SHP77 treated with DMSO at 0.1 percent for 48 hours (cell line): ENCODE measurements around the gene MCF2L2.
A peak's percentile ranks its signal among the peaks of the same experiment; 100 is the strongest.
"Not testable (repeated sequence)": the region's sequence is repeated elsewhere in the genome, so short reads cannot be mapped to it uniquely, and the experiment has no call there.

Experiments
- DNase-seq: peaks from one replicate; lab custom pipeline; 2025; lab: John Stamatoyannopoulos, UW

MCF2L2 gene, protein sequence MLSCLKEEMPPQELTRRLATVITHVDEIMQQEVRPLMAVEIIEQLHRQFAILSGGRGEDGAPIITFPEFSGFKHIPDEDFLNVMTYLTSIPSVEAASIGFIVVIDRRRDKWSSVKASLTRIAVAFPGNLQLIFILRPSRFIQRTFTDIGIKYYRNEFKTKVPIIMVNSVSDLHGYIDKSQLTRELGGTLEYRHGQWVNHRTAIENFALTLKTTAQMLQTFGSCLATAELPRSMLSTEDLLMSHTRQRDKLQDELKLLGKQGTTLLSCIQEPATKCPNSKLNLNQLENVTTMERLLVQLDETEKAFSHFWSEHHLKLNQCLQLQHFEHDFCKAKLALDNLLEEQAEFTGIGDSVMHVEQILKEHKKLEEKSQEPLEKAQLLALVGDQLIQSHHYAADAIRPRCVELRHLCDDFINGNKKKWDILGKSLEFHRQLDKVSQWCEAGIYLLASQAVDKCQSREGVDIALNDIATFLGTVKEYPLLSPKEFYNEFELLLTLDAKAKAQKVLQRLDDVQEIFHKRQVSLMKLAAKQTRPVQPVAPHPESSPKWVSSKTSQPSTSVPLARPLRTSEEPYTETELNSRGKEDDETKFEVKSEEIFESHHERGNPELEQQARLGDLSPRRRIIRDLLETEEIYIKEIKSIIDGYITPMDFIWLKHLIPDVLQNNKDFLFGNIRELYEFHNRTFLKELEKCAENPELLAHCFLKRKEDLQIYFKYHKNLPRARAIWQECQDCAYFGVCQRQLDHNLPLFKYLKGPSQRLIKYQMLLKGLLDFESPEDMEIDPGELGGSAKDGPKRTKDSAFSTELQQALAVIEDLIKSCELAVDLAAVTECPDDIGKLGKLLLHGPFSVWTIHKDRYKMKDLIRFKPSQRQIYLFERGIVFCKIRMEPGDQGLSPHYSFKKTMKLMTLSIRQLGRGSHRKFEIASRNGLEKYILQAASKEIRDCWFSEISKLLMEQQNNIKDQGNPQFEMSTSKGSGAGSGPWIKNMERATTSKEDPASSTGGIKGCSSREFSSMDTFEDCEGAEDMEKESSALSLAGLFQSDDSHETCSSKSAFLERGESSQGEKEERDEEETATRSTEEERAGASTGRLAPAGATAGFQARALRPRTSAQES

DNA sequence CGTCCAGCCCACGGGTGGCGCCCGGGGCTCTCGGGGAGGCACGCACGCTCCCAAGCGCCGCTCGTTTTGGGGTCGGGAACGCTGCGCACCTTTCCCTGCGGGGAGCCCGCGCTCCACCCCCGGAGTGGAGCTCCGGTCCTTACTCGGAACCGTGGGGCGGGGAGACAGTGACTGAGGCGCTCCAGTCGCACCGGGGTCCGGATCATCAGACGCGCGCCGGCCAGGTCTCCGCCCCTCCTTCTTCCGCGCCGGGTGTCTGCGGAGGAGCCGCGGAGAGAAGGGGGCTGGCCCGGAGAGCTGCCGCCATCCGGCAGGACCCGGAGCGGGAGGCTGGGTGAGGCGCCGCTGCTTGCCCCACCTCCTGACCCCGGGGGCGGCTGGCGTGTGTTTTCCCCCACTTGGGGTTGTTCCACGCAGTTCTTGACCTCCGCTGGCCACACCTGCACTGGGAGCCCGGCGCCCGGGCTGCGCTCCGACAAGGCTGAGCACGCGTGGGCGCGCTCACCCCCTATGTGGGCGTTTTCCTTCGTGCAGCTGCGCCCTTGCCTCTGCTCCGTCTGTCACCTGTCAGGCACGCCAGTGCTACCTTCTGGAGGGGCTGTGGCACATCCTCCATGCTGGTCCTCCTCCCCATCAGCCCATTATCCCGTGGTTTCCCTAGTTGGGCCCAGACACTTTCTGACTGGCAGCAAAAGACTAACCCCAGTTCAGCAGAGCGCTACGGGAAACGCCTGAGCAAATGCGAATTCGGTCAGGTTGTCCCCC lies at the start of gene MCF2L2:
MCF2L2 (minus strand) TSS at position 173 of the 765 bp plus-strand sequence. CDS start 642 bp downstream, outside the sequence.
- DNase-seq, result no peak

DNA sequence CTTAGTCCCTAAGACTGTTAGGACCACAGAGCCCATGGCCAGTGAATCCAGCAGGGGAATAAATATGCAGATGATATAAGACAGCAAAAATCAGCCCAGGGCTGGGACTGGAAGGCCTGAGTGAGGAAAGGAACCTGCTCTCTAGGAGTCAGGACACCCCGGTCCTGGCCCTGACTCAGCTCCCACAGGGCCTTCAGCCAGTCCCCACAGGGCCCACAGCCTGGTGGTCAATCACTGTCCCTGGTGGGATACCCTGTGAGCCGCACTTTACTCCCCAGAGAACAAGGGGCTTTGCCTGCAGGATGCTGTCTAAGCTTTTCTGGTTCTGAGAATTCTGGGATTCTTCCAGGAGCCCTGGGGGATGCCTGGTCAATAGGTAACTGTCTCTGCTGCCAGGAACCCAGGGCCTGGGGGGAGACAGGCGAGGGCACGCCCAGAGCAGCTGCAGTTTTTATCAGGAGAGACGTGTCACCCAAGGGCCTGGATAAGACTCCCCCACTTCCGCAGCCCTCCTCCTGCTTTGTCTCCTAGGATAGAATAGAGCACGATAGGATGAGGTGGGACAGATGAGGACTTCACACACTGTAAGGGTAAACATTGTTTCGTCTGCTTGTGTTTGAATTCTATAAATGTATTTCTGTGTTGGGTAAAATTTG lies 49.5 kb upstream of the MCF2L2 start:
- no peak for DNase-seq

DNA sequence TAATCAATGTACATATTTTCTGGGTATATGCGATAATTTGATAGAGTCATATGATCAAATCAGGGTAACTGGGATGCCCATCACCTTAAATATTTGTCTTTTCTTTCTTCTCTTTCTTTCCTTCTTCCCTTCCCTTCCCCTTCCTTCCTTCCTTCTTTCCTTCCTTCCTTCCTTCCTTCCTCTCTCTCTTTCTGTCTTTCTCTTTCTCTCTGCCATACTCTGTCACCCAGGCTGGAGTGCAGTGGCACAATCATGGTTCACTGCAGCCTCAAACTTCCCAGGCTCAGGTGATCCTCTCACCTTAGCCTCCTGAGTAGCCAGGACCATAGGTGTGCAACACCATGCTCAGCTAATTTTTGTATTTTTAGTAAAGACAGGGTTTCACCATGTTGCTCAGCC lies 47.3 kb upstream of the MCF2L2 start:
- not testable (repeated sequence) for DNase-seq

DNA sequence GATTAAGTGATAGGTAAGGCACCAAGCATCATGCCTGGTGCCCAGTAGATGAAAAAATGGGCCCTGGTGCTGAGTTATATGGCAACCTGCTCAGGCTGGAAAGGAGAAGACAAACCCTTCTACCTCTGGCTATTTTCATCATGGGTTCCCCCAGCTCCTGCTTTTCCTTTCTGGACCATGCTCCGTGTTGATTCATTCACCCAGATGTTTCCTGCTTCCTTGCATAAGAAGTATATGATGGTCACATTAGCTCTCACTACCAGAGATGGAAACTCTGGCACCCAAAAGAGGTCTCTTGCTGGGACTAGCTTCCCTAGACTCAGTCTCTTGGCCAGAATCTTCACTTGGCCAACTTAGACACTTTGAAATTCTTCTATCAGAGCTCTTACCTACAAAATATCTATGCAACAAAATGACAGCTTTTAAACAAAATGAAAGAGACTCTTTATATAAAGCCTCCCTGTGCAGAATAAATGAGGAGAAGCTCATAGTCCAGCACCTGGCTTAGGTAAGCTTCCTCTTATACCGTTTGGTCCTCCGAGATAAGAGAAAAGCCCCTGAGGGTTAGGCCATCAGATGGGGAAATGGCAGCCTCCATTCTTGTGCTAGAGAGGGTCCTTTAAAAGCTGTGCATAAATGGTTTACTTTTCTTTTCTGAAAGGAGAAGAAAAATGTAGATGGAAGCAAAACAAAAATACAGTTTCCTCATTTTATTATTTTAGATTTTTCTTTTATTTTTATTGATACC lies 46.8 kb upstream of the MCF2L2 start:
- DNase-seq, result no peak

DNA sequence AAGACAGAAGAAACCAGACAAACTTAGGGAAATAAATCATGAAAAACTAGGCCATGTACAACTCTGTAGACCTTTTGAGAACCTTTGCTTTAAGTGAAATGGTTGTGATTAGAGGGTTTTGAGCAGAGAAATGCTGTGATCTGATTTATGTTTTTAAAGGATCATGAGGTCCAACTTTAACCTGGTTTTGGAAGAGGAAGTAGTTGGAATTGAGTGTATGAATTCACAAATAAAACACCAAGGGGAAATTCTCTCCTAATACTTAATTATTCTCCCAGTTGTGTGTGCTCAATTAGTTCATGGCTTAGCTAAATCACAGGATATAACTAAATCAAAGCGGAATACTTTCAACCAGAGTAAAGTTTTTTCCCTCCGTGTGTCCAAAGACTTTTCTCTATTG lies 45.5 kb upstream of the MCF2L2 start:
- no peak for DNase-seq

DNA sequence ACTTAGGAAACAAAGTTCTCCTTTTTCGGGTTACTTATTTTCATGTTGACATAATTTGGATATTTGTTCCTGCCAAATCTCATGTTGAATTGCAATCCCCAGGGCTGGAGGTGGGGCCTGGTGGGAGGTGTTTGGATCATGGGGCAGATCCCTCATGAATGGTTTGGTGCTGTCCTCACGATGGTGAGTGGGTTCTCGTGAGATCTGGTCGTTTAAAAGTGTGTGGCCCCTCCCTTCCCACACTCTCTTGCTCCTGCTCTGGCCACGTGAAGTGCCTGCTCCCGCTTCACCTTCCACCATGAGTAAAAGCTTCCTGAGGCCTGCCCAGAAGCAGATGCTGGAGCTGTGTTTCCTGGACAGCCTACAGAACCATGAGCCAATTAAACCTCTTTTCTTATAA lies 43.7 kb upstream of the MCF2L2 start:
- no peak for DNase-seq

DNA sequence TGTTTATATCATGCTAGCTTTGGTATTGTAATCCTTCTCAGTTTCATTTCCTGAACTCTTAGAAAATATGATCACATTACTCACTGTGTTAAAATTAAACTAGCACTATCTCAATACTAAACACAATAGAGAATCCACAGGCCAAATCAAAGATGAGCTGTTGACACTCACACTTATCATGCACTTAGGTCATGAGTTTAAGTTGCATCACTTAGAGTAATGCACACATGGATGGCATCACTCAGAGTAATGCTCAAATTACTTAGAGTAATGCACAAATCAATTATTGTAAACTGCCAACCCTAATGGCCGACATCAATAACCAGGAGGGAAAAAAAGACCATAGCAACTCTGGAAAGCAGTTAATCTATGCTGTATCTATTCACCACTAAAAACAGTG lies 40.0 kb upstream of the MCF2L2 start:
- no peak for DNase-seq

DNA sequence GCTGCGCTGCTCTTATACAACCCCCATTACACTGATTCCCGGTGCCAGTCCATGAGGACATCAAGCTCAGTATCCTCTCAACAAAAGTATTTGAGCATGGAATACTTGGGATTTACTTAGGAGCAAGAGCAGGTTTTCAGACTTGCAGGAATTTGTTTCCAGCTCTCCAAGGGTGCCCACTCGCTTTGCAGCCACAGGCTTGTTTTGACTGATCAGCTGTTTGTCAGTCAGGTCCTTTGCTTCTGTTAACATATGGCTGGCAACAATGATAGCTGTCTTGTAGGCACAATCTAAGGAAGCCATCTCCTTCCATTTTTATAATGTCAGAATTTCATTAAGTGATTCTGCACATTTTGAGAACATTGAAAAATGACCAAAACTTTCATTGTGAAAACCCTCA lies 38.2 kb upstream of the MCF2L2 start:
- DNase-seq, result no peak

DNA sequence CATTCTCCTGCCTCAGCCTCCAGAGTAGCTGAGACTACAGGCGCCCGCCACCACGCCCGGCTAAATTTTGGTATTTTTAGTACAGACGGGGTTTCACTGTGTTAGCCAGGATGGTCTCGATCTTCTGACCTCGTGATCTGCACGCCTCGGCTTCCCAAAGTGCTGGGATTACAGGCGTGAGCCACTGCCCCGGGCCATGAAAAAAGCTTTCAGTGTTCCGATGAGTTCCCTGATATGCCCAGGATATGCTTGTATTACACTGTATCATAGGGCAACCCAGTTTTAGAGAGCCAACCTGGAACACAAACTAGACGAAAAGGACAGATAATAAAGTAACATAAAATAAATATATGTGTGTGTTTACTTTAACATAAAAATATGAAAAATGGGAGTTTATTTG lies 37.3 kb upstream of the MCF2L2 start:
- DNase-seq, result not testable (repeated sequence)

DNA sequence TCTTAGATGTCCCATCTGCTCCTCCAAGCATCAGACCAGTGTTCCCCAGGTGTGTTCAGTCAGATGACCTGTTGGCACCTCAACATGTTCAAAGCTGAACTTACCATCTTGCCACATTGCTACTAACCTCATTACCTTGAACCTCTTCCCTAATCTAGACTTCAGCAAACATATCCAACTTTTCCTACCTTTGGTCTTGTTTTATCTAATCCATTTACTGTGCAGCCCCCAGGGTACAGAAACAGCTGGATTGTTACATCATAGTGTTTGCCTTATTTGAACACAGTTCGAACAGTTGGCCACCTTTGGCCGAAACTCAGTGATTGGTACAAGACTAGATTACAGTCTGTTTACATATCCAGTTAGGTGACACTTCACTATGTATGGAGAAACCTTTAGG lies 36.1 kb upstream of the MCF2L2 start:
- no peak for DNase-seq

DNA sequence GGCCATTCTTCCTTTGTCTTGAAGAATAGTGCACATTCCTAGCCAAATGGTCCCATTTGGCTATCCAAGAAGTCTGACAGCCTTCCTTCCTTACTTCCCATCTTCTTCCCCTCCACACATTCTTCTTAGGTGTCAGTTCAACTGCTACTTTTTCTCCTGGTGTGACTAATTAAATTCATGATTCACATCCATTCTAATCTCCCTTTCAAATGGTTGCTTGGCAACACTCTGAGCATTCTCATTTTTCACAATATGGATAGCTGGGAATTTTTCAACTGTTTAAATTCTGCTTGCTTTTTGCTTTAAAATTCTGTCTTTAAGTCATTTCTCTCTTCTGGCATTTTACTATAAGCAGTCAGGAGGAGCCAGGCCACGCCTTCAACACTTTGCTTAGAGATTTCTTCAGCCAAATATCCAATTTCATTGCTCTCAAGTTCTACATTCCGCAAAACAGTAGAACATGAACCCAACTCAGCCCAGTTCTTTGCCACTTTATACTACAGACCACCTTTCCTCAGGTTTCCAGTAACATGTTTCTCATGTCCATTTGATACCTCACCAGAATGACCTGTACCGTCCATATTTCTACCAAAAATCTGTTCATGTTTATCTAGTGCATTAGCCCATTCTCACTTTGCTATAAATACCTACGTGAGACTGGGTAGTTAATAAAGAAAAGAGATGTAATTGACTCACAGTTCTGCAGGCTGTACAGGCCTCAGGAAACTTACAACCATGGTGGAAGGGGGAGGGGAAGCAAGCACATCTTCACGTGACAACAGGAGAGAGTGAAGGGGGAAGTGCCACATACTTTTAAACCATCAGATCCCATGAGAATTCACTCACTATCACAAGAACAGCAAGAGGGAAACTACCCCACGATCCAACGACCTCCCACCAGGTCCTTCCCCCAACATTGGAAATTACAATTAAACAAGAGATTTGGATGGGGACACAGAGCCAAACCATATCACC lies 31.9 kb upstream of the MCF2L2 start:
- no peak for DNase-seq

DNA sequence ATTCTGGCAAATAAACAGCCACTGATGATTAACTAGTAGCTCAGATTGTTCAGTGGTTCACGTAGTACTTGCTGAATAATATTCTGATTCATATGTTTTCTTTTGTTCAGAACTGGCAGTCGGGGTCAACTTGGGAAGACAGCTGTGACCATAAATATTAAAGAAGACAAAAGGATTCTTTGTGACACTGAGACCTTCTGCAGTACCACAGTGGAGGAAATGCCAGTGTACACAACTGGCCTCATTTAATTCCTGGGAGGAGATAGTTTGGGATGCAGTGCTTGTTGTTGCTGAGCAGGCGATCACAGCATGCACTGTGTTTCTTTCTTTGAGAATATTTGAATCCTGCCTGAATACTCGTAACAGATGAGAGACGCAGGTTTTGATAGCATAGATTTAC lies 26.7 kb upstream of the MCF2L2 start:
- no peak for DNase-seq

DNA sequence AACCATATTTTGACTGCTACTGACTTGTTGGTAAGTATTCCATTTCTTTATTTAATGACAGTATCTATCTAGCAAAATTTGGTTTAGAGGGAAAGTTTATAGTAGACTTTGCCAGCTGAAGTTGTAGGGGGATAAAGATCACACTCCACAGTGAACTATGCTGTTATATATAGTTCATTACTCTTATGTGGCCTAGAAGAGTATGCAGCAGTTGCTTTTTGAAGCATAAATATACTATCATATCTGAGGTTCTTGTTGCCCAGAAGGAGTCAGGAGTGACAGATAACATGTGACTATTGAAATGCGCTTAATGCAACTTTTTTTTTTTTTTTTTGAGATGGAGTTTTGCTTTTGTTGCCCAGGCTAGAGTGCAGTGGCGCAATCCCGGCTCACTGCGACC lies 25.6 kb upstream of the MCF2L2 start:
- DNase-seq, result no peak

DNA sequence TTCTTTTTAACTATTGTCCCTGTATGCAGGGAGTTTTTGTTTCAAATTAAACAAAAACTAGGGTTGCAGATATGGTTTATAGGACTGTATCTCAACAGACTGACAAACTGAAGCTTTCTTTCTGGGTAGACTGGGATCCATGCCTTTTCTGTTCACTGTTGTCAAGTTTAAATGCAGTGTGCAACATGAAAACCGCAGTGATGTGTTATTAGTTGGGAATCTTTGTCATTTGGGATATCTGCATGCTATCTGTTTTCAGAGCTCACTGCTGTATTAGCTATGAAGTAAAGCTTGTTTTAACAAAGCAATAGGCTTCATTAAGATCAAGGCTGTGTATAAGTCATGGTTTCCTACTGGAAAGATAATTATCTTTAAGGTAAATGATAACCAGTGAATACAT lies 21.4 kb upstream of the MCF2L2 start:
- DNase-seq, result no peak

DNA sequence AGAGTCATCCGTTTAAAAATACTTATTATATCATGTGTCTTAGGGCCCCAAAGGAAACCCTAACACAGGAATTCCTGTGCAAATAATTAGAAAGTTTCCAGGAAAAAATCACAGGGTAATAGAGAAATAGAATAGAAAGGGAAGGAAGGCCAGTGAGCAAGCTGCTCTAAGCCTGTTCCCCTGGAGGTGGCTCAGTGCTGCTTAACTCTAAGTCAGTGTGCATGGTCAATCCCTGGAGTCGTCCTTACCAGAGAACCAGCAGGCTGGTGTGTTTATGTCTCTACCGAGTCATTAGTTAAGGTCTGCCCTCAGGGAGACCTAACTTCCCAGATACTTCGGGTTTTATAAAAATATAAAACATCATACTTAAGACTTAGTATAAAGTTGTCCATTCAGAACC lies 21.0 kb upstream of the MCF2L2 start:
- no peak for DNase-seq

DNA sequence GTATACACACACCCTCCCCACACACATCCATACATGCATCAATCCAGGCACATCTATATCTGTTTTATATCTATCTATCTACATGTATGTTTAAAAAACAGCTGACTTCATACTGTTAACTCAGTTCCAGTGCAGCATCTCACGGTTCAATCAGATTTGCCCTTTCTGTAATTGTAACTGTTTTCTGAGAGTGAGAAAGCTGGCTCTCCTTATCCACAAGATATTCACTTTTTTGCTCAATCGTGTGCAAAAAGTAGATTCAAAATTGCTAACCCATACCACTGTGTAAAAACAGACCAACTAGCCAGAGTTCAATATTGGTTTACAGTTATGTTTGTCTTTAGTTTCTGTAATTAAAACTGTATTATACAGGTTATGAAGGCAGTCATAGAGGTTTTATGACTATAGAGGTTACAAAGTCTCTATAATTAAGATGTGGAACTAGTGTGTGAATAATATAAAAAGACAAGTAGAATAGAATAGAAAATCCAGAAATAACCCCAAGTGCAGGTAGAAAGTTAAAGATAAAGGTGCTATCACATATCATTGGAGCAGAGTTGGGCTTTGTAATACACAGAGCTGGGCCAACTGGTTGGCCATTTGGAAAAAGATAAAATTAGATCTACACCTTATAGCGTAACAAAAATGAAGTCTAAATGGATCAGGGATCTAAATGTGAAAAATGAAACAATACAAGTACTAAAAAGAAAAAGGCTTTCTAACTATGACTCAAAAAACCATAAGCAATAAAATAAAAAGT lies 20.1 kb upstream of the MCF2L2 start:
- DNase-seq, result no peak

DNA sequence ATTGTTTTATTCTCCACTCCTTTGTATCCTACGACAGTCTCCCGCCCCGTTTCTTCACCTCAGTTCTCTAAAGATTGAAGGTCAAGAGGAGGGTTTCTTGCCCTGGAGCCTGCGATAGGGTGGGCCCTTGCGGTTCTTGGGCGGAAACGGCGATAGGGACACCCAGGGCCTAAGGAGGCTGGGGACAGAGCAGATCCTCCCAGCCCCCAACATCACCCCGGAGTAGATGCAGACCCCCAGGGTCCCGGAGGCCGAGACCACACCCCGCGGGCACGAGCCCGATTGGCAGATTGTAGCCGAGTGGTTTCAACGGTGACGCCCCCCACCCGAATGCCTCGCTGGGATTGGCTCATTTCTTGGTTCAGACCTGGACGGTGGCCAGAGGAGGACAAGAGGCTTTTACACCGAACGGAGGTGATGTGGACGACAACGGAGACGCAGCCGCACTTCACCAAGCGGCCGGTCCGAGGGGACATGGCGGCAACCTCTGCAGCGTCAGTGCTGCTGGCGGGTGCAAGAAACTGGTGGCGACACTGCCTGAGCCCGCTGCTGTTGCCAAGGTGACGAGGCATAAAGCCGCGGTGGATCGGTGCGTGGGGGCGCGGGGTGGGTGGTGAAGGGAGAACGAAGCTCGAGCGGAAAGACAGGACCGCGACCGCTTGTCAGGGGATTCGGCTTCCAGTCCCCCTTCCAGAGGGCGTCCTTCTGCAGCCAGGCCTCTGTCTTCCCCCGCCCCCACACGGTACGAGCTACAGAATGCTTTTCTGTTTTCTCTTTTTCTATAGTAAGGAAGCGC lies 19.0 kb upstream of the MCF2L2 start:
- DNase-seq, result peak; percentile 94

DNA sequence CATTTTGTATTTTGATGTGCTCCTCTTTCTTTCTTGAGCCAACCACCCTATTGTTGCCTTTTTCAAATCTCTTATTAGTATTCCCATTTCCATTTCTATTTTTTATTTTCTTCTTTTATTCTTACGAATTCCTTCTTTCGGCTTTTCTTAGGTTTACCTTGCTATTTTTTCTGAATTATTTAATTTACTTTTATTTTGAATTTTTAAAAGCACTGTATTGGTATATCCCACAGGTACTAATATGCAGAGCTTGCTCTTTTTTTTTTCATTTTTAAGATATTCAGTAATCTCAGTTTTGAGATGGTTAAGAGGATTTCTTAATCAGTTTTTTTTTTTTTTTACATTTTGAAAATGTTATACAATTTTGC lies 18.4 kb upstream of the MCF2L2 start:
- DNase-seq, result no peak
